Measurements from ENCODE around the gene CD160.
"Not testable (repeated sequence)": the region's sequence is repeated elsewhere in the genome, so short reads cannot be mapped to it uniquely, and the experiment has no call there.

The CD160 gene

DNA sequence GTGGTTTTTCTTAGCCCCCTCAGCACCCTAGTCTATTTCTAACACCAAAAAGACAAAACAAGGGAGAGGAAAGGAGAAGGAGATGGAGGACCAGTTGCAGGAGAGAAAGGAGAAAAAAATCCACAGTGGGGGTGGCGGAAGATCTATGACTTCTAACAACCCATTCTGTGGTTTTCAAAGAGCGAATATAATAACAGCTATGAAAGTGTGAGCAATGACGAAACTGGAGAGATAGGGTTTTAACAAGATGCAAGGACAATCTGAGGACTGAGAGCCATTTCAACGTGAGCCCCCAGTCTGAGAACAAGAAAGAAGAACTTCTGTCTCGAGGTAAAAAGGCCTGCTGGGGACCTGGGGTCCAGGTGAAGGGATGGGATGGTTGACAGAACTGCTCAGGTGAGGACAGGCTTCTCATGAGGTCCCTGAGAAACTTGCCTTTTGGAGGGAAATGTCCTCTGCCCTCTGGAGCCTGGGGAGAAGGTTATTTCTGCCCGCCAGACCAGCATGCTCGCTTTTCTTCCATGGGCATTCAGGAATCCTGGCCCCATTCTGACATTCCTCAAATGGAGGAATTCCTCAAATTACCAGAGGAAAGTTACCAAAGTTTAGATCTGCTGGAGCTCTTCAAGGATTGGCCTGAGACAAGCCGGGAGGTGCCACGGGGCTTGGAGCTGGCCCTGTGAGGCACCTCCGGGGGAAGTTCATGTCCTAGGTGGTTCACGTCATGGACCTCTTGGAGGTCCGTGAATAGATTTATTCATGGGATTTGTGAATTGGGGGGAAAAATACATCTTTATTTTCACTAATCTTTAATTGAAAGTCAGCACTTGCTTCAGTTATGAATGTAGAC lies at the start of gene CD160:
Gene CD160, plus strand, starts transcription at position 270 of the 850 bp plus-strand sequence. CDS start 8,829 bp downstream, outside the sequence.
- TF ChIP-seq, protein P1, sequence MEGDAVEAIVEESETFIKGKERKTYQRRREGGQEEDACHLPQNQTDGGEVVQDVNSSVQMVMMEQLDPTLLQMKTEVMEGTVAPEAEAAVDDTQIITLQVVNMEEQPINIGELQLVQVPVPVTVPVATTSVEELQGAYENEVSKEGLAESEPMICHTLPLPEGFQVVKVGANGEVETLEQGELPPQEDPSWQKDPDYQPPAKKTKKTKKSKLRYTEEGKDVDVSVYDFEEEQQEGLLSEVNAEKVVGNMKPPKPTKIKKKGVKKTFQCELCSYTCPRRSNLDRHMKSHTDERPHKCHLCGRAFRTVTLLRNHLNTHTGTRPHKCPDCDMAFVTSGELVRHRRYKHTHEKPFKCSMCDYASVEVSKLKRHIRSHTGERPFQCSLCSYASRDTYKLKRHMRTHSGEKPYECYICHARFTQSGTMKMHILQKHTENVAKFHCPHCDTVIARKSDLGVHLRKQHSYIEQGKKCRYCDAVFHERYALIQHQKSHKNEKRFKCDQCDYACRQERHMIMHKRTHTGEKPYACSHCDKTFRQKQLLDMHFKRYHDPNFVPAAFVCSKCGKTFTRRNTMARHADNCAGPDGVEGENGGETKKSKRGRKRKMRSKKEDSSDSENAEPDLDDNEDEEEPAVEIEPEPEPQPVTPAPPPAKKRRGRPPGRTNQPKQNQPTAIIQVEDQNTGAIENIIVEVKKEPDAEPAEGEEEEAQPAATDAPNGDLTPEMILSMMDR (IDR thresholded peaks at IDR 0.05; ENCODE audit: borderline replicate concordance, control extremely low read depth, extremely low read depth, insufficient read depth, missing control alignments), result no peak
- DNase-seq (ENCODE audit: low spot score), result peak; percentile 57
- in situ Hi-C loops (cut with MboI; ENCODE audit: low sequenced_read_pairs, unreplicated experiment), result no loop called here

DNA sequence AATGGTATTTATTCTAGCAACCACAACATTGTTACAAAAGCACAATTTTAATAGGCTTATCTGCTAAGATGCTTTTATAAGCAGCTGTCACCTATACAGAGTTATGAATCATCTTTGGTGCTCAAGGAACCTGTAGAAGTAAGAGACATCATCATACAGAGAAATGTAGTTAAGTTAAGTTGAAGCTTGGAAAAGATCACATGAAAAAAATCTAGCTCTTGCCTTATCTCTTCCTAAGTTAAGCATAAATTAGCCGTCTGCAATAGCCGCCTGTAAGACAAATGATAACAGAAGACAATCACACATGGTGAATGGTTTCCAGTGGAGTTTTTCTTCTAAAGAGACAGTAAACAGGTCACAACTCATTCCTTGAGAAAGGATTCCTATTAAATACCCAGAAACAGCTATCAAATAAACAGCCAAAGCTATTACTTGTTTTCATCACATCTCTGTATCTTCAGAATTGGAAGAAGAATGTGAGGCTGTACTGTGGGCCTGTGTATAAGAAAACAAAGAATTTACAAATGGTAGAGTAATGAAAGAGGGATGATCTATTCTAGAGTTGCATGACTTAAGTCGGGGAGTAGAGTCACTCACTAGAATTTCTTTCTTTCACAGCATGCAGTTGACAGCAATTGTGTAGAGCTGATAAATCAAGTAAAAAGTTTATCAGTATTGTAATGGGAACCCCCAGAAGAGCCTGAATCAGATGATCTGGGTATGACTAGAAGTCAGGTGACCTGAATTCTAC lies 48.1 kb upstream of the CD160 start:
- in situ Hi-C loops (cut with MboI; ENCODE audit: low sequenced_read_pairs, unreplicated experiment); DNase-seq (ENCODE audit: low spot score): not testable (repeated sequence)

- DNase-seq (ENCODE audit: low spot score); in situ Hi-C loops (cut with MboI; ENCODE audit: low sequenced_read_pairs, unreplicated experiment): not testable (repeated sequence)
These were observed 46.1 kb upstream of the CD160 start for GRCh38 chr1:145673217-145673616.

- DNase-seq (ENCODE audit: low spot score); in situ Hi-C loops (cut with MboI; ENCODE audit: low sequenced_read_pairs, unreplicated experiment): not testable (repeated sequence)
These were observed 34.4 kb upstream of the CD160 start for GRCh38 chr1:145684858-145685257.

DNA sequence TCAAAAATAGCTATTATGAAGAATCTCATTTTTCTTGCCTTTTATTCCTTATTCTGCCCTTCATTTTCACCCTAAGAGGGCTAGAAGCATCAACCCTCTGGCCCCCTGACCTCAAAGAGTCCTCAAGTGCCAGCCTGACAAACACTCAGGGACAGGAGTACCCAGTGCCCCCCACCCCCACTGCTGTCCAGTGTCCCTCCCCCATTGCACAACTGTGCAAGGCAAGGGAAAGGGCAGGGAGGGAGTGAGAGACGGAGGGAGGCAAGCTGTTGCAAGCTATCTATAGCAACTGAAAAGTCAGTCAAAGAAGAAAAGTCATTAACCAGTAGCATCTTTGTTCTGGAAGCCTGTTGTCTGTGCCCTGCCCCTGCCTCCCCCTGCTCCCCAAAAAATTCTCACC lies 33.2 kb upstream of the CD160 start:
- in situ Hi-C loops (cut with MboI; ENCODE audit: low sequenced_read_pairs, unreplicated experiment), result not testable (repeated sequence)

DNA sequence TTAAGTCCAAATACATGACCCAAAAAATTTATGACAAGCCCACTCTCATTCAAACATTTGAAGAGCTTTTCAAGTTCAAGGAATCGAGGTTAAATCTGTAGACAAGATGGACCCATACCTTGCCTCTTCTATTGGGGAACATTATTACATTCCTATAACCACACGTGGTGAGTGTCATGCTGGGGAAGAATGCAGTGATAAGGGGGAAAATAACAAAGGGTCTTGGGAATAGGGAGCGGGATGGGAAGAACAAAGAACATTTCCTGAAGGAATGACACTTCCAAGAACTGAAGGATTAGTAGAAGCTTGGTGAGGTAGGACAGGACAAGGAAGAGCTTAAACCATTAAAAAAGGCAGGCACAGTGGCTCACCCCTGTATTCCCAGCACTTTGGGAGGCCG lies 31.0 kb upstream of the CD160 start:
- TF ChIP-seq, protein P1 (IDR thresholded peaks at IDR 0.05; ENCODE audit: borderline replicate concordance, control extremely low read depth, extremely low read depth, insufficient read depth, missing control alignments), result no peak
- DNase-seq (ENCODE audit: low spot score), result no peak
- in situ Hi-C loops (cut with MboI; ENCODE audit: low sequenced_read_pairs, unreplicated experiment), result no loop called here

More for the DNA sequence above, 33.2 kb upstream of the CD160 start:
- DNase-seq (ENCODE audit: low spot score), result not testable (repeated sequence)

DNA sequence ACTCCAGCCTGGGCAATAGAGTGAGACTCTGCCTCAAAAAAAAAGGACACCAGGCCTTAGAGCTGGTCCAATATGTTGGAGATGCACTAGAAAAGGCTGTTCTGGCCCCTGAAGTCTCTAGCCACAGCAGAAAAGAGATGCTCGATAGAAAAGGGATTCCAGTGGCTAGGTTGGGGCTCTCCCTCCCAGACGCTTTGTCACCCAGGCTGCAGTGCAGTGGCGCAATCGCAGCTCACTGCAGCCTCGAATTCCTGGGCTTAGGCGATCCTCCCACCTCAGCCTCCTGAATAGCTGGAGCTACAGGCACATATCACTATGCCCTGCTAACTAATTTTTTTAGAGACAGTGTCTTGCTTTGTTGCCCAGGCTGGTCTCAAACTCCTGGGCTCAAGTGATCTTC lies 30.4 kb upstream of the CD160 start:
- TF ChIP-seq, protein P1 (IDR thresholded peaks at IDR 0.05; ENCODE audit: borderline replicate concordance, control extremely low read depth, extremely low read depth, insufficient read depth, missing control alignments), result no peak
- in situ Hi-C loops (cut with MboI; ENCODE audit: low sequenced_read_pairs, unreplicated experiment), result no loop called here
- no peak for DNase-seq (ENCODE audit: low spot score)

- no peak for DNase-seq (ENCODE audit: low spot score)
- TF ChIP-seq, protein P1 (IDR thresholded peaks at IDR 0.05; ENCODE audit: borderline replicate concordance, control extremely low read depth, extremely low read depth, insufficient read depth, missing control alignments), result no peak
- in situ Hi-C loops (cut with MboI; ENCODE audit: low sequenced_read_pairs, unreplicated experiment), result no loop called here
These were observed 29.4 kb upstream of the CD160 start for GRCh38 chr1:145689922-145690321.

Measured in GM13976 (cell line).